Measurements from ENCODE around the gene SAFB2.
A peak's percentile ranks its signal among the peaks of the same experiment; 100 is the strongest.
"Not testable (repeated sequence)": the region's sequence is repeated elsewhere in the genome, so short reads cannot be mapped to it uniquely, and the experiment has no call there.

Gene SAFB2

GRCh38 chr19:5609881-5610448 lies 12.6 kb downstream of the SAFB2 start:
- DNase-seq: no peak
- Mint-ChIP-seq H3K27me3 (ENCODE audit: low read depth, poor library complexity) (no peaks in the 10 kb centered on the region), H3K4me3 (no peak overlapping the region), H3K4me1 (peaks cover 14% of the 10 kb centered on the region), H3K27ac (no peak overlapping the region), H3K9me3 (no peaks in the 10 kb centered on the region), H3K36me3 (ENCODE audit: low read depth) (peaks cover 84% of the 10 kb centered on the region)
- no peak for TF ChIP-seq CTCF (IDR thresholded peaks at IDR 0.05)

- DNase-seq; H3K9me3 Mint-ChIP-seq; H3K27me3 Mint-ChIP-seq (ENCODE audit: low read depth, poor library complexity); H3K4me3 Mint-ChIP-seq; H3K27ac Mint-ChIP-seq: not testable (repeated sequence)
- Mint-ChIP-seq H3K36me3 (ENCODE audit: low read depth) (peaks cover 84% of the 10 kb centered on the region), H3K4me1 (peaks cover 21% of the 10 kb centered on the region)
These were observed 13.8 kb downstream of the SAFB2 start for GRCh38 chr19:5608766-5609165.

- peaks cover 84% of the 10 kb centered on the region for H3K36me3 Mint-ChIP-seq (ENCODE audit: low read depth)
- H3K4me1 Mint-ChIP-seq: peaks cover 21% of the 10 kb centered on the region
- TF ChIP-seq CTCF (IDR thresholded peaks at IDR 0.05): no peak
- H3K4me3 Mint-ChIP-seq: no peak overlapping the region
- no peaks in the 10 kb centered on the region for H3K9me3 Mint-ChIP-seq
- no peak overlapping the region for H3K27ac Mint-ChIP-seq
- no peak for DNase-seq
- H3K27me3 Mint-ChIP-seq (ENCODE audit: low read depth, poor library complexity): no peaks in the 10 kb centered on the region
These were observed 14.3 kb downstream of the SAFB2 start for GRCh38 chr19:5608291-5608690.

GRCh38 chr19:5607318-5608275 lies 15.0 kb downstream of the SAFB2 start:
- Mint-ChIP-seq H3K27me3 (ENCODE audit: low read depth, poor library complexity) (no peaks in the 10 kb centered on the region), H3K4me1 (peaks cover 21% of the 10 kb centered on the region), H3K4me3 (no peak overlapping the region), H3K36me3 (ENCODE audit: low read depth) (peaks cover 82% of the 10 kb centered on the region), H3K27ac (peak overlapping the region; percentile 8), H3K9me3 (no peaks in the 10 kb centered on the region)
- TF ChIP-seq CTCF (IDR thresholded peaks at IDR 0.05): no peak
- DNase-seq: no peak

- H3K9me3 Mint-ChIP-seq: no peaks in the 10 kb centered on the region
- no peaks in the 10 kb centered on the region for H3K27me3 Mint-ChIP-seq (ENCODE audit: low read depth, poor library complexity)
- no peak overlapping the region for H3K4me3 Mint-ChIP-seq
- DNase-seq: no peak
- peak overlapping the region; percentile 59 for H3K27ac Mint-ChIP-seq
- no peak for TF ChIP-seq CTCF (IDR thresholded peaks at IDR 0.05)
- H3K4me1 Mint-ChIP-seq: peaks cover 16% of the 10 kb centered on the region
- peaks cover 86% of the 10 kb centered on the region for H3K36me3 Mint-ChIP-seq (ENCODE audit: low read depth)
These were observed 17.2 kb downstream of the SAFB2 start for GRCh38 chr19:5605362-5605761.

GRCh38 chr19:5603626-5604025 lies 18.9 kb downstream of the SAFB2 start:
- Mint-ChIP-seq H3K4me3 (no peak overlapping the region), H3K27me3 (ENCODE audit: low read depth, poor library complexity) (no peaks in the 10 kb centered on the region), H3K36me3 (ENCODE audit: low read depth) (peaks cover 86% of the 10 kb centered on the region), H3K9me3 (no peaks in the 10 kb centered on the region), H3K4me1 (peaks cover 16% of the 10 kb centered on the region), H3K27ac (peak overlapping the region; percentile 52)
- TF ChIP-seq CTCF (IDR thresholded peaks at IDR 0.05): no peak
- no peak for DNase-seq

Measured in nephron progenitor cell (in vitro differentiated cells).